SH-SY5Y (cell line): ENCODE measurements around the gene IQSEC3.

Experiments
- GATA2 ChIP-seq: IDR thresholded peaks from 2 replicates; pipeline ENCODE4 v1.6.1; 2011; ENCODE audit warnings: mild to moderate bottlenecking, low read depth, low read length
- GATA3 ChIP-seq: IDR thresholded peaks from 2 replicates; pipeline ENCODE4 v1.6.1; 2011; ENCODE audit warnings: low read depth, mild to moderate bottlenecking, low read length, moderate library complexity

- no peak for TF ChIP-seq GATA2
- no peak for TF ChIP-seq GATA3
These were observed 68.6 kb downstream of the IQSEC3 start for GRCh38 chr12:135138-135537.
